GM12891 (cell line): ENCODE data around the gene CLDN20.

Experiments used
- PAX5 ChIP-seq: IDR thresholded peaks from 2 replicates; pipeline ENCODE4 v1.6.1; 2011; ENCODE audit warnings: low read length, moderate library complexity, mild to moderate bottlenecking; ENCODE audit not compliant: insufficient read depth, severe bottlenecking
- POLR2A ChIP-seq: IDR thresholded peaks from 2 replicates; pipeline ENCODE4 v1.6.1; 2011; ENCODE audit warnings: low read depth, low read length, control low read depth
- POLR2AphosphoS5 ChIP-seq: IDR thresholded peaks from 2 replicates; pipeline ENCODE4 v1.6.1; 2011; ENCODE audit warnings: low read depth, low read length, control low read depth
- POU2F2 ChIP-seq: IDR thresholded peaks from 2 replicates; pipeline ENCODE4 v1.6.1; 2011; ENCODE audit warnings: low read depth, mild to moderate bottlenecking, control low read depth, low read length, moderate library complexity
- TAF1 ChIP-seq: IDR thresholded peaks from 2 replicates; pipeline ENCODE4 v1.6.1; 2011; ENCODE audit warnings: low read depth, low read length, control low read depth

- TF ChIP-seq POLR2AphosphoS5 (no peak), POLR2A (no peak), TAF1 (no peak), POU2F2 (no peak), PAX5 (no peak)
These were observed 8.8 kb downstream of the CLDN20 start for GRCh38 chr6:155272353-155273232.
